Measurements from ENCODE around the gene HAVCR2.
"Not testable (repeated sequence)": the region's sequence is repeated elsewhere in the genome, so short reads cannot be mapped to it uniquely, and the experiment has no call there.

Gene HAVCR2

GRCh38 chr5:157088342-157088990 is 20.4 kb downstream of the HAVCR2 start:
- DNase-seq (ENCODE audit: low read depth) = no peak

GRCh38 chr5:157086751-157087359 is 22.0 kb downstream of the HAVCR2 start:
- no peak for DNase-seq (ENCODE audit: low read depth)

GRCh38 chr5:157085930-157086329 is 22.9 kb downstream of the HAVCR2 start:
- no peak for DNase-seq (ENCODE audit: low read depth)

- DNase-seq (ENCODE audit: low read depth) = no peak
These were observed 28.6 kb downstream of the HAVCR2 start for GRCh38 chr5:157080286-157080685.

GRCh38 chr5:157076558-157076957 is 32.3 kb downstream of the HAVCR2 start:
- peak; percentile 13 for DNase-seq (ENCODE audit: low read depth)

- no peak for DNase-seq (ENCODE audit: low read depth)
These were observed 36.3 kb downstream of the HAVCR2 start for GRCh38 chr5:157072508-157072907.

- DNase-seq (ENCODE audit: low read depth) = no peak
These were observed 38.9 kb downstream of the HAVCR2 start for GRCh38 chr5:157069949-157070348.

GRCh38 chr5:157068785-157069184 is 40.1 kb downstream of the HAVCR2 start:
- no peak for DNase-seq (ENCODE audit: low read depth)

- DNase-seq (ENCODE audit: low read depth) = no peak
These were observed 40.5 kb downstream of the HAVCR2 start for GRCh38 chr5:157068339-157068738.

- DNase-seq (ENCODE audit: low read depth) = no peak
These were observed 41.8 kb downstream of the HAVCR2 start for GRCh38 chr5:157067005-157067404.

GRCh38 chr5:157066080-157066479 is 42.8 kb downstream of the HAVCR2 start:
- DNase-seq (ENCODE audit: low read depth) = no peak

- DNase-seq (ENCODE audit: low read depth) = no peak
These were observed 44.9 kb downstream of the HAVCR2 start for GRCh38 chr5:157063776-157064430.

- no peak for DNase-seq (ENCODE audit: low read depth)
These were observed 49.0 kb downstream of the HAVCR2 start for GRCh38 chr5:157059891-157060290.

- no peak for DNase-seq (ENCODE audit: low read depth)
These were observed 49.7 kb downstream of the HAVCR2 start, which contains the start of gene HAVCR1 for GRCh38 chr5:157059093-157059539. Gene HAVCR1, minus strand, starts transcription at chr5:157059116. Its CDS starts 1,173 bp downstream, at chr5:157057943.

GRCh38 chr5:157057459-157058370 is 51.1 kb downstream of the HAVCR2 start:
- no peak for DNase-seq (ENCODE audit: low read depth)

GRCh38 chr5:157056848-157057247 is 52.0 kb downstream of the HAVCR2 start:
- DNase-seq (ENCODE audit: low read depth) = not testable (repeated sequence)

- no peak for DNase-seq (ENCODE audit: low read depth)
These were observed 57.1 kb downstream of the HAVCR2 start for GRCh38 chr5:157051604-157052245.

GRCh38 chr5:157050050-157050449 is 58.8 kb downstream of the HAVCR2 start:
- DNase-seq (ENCODE audit: low read depth) = no peak

- DNase-seq (ENCODE audit: low read depth) = no peak
These were observed 59.2 kb downstream of the HAVCR2 start for GRCh38 chr5:157049605-157050004.

GRCh38 chr5:157047898-157048297 is 60.9 kb downstream of the HAVCR2 start:
- no peak for DNase-seq (ENCODE audit: low read depth)

- not testable (repeated sequence) for DNase-seq (ENCODE audit: low read depth)
These were observed 61.8 kb downstream of the HAVCR2 start for GRCh38 chr5:157047016-157047415.

- no peak for DNase-seq (ENCODE audit: low read depth)
These were observed 62.8 kb downstream of the HAVCR2 start for GRCh38 chr5:157046041-157046440.

Measured in non-pigmented ciliary epithelial cell (primary cell).